Endothelial cell of umbilical vein (primary cell): ENCODE measurements around the gene KL. TPM values are rescaled to one million over a fixed set of nuclear protein-coding genes. Genes with fewer than 3 reads are reported as not detected.

ENCODE experiments used
- BruUV-seq: library from RNA; stranded (reverse); fragments of 400-500 nt; replicated peaks from 2 replicates; lab custom pipeline; 2021; lab: Mats Ljungman, UMichigan
- CTCF ChIA-PET: fragments of 300-600, 350-600 bp; sonication (Branson Sonifier 250); formaldehyde crosslinking; loops from one replicate; lab custom pipeline; 2021; ENCODE audit warnings: antibody characterized with exemption, inconsistent platforms; lab: Charles Lee
- POLR2A ChIA-PET: fragments of 300-600, 350-600 bp; sonication (Branson Sonifier 250); formaldehyde crosslinking; loops from one replicate; lab custom pipeline; 2021; ENCODE audit warnings: antibody characterized with exemption, inconsistent platforms; lab: Charles Lee
- DNase-seq: peaks from one replicate; pipeline ENCODE4 v3.0.0-alpha.2; 2011; ENCODE audit warnings: low read depth, low spot score
- FAIRE-seq: peaks from 2 replicates; lab custom pipeline; 2011; peaks lifted over from hg19 to GRCh38; lab: Jason Lieb, UNC
- H2AFZ ChIP-seq: 2 replicates; pipeline ENCODE4 v1.6.0; 2012; ENCODE audit warnings: low read depth, low read length, control low read depth, inconsistent platforms
- H3K27ac ChIP-seq: 2 replicates; pipeline ENCODE4 v1.5.1; 2011; ENCODE audit warnings: low read depth, mild to moderate bottlenecking, control low read depth, low read length, moderate library complexity; ENCODE audit not compliant: insufficient read depth
- H3K27me3 ChIP-seq, 2 experiments: 2 replicates each; pipeline versions ENCODE4 v1.6.0 to v1.6.1; 2011; ENCODE audit warnings: low read length in 2 of 2, mixed read lengths in 1 of 2; ENCODE audit not compliant: control insufficient read depth in 2 of 2, insufficient read depth in 2 of 2
- H3K36me3 ChIP-seq, 2 experiments: 2 replicates in 1 of 2; 3 replicates in 1 of 2; pipeline ENCODE4 v1.5.1; 2011; ENCODE audit warnings: low read length in 2 of 2, mild to moderate bottlenecking in 1 of 2, moderate library complexity in 1 of 2; ENCODE audit not compliant: control insufficient read depth in 2 of 2, insufficient read depth in 2 of 2; ENCODE audit errors: extremely low read depth in 1 of 2
- H3K4me1 ChIP-seq: 3 replicates; pipeline ENCODE4 v1.5.1; 2011; ENCODE audit warnings: mild to moderate bottlenecking, low read length; ENCODE audit not compliant: control insufficient read depth, insufficient read depth; ENCODE audit errors: extremely low read depth
- H3K4me2 ChIP-seq: 2 replicates; pipeline ENCODE4 v1.6.1; 2011; ENCODE audit warnings: low read length, control low read depth, mixed read lengths; ENCODE audit not compliant: insufficient read depth
- H3K4me3 ChIP-seq, 3 experiments: fragments of 200-600 bp in 1 of 3; sonication (generic), shearing (Covaris generic) in 1 of 3; replicated peaks in 1 of 3; 2 replicates each; pipeline ENCODE4 v1.5.1; 2011 to 2016; ENCODE audit warnings: control low read depth in 3 of 3, low read length in 3 of 3, mild to moderate bottlenecking in 2 of 3, inconsistent platforms in 1 of 3, low read depth in 1 of 3, moderate library complexity in 1 of 3; ENCODE audit not compliant: insufficient read depth in 1 of 3
- H3K79me2 ChIP-seq: 2 replicates; pipeline ENCODE4 v1.6.0; 2012; ENCODE audit warnings: low read length, inconsistent platforms; ENCODE audit not compliant: control insufficient read depth, insufficient read depth
- H3K9ac ChIP-seq: replicated peaks from 2 replicates; pipeline ENCODE3; 2011; ENCODE audit warnings: low read length, control low read depth; ENCODE audit not compliant: insufficient read depth; ENCODE audit errors: extremely low read depth
- H3K9me1 ChIP-seq: replicated peaks from 3 replicates; pipeline ENCODE4 v1.6.0; 2011; ENCODE audit warnings: mild to moderate bottlenecking, low read length; ENCODE audit not compliant: control insufficient read depth, insufficient read depth; ENCODE audit errors: extremely low read depth
- H3K9me3 ChIP-seq: replicated peaks from 2 replicates; pipeline ENCODE4 v1.5.1; 2012; ENCODE audit warnings: low read length, inconsistent platforms; ENCODE audit not compliant: control insufficient read depth, insufficient read depth
- H4K20me1 ChIP-seq: replicated peaks from 2 replicates; pipeline ENCODE3; 2011; ENCODE audit warnings: mild to moderate bottlenecking, low read length; ENCODE audit not compliant: control insufficient read depth, insufficient read depth; ENCODE audit errors: extremely low read depth
- CTCF ChIP-seq, 2 donors: IDR thresholded peaks; 1 replicate in 1 of 2; 2 replicates in 1 of 2; pipeline ENCODE4 v1.5.1; 2011; ENCODE audit warnings: low read length in 2 of 2, mild to moderate bottlenecking in 2 of 2, moderate library complexity in 2 of 2, control low read depth in 1 of 2, inconsistent platforms in 1 of 2, low read depth in 1 of 2; ENCODE audit not compliant: insufficient read depth in 1 of 2; ENCODE audit errors: extremely low read depth in 1 of 2
- EZH2 ChIP-seq: IDR thresholded peaks from 2 replicates; pipeline ENCODE4 v1.6.1; 2012; ENCODE audit warnings: borderline replicate concordance, low read depth, mild to moderate bottlenecking, moderate library complexity, low read length, inconsistent platforms; ENCODE audit not compliant: severe bottlenecking
- FOS ChIP-seq: IDR thresholded peaks from 2 replicates; pipeline ENCODE4 v1.6.1; 2011; ENCODE audit warnings: mild to moderate bottlenecking, low read length, moderate library complexity, borderline replicate concordance; ENCODE audit not compliant: insufficient read depth
- GATA2 ChIP-seq: IDR thresholded peaks from 2 replicates; pipeline ENCODE4 v1.7.0; 2011; ENCODE audit warnings: low read depth, mild to moderate bottlenecking, moderate library complexity, mixed read lengths, low read length; ENCODE audit not compliant: insufficient read length, insufficient read depth
- JUN ChIP-seq: IDR thresholded peaks from 2 replicates; pipeline ENCODE4 v1.6.1; 2011; ENCODE audit warnings: borderline replicate concordance, low read depth; ENCODE audit not compliant: insufficient read length, insufficient read depth
- MAX ChIP-seq: IDR thresholded peaks from 2 replicates; pipeline ENCODE4 v1.6.1; 2011; ENCODE audit not compliant: insufficient read depth, insufficient read length
- MYC ChIP-seq: IDR thresholded peaks from one replicate; pipeline ENCODE4 v1.6.1; 2011; ENCODE audit warnings: mild to moderate bottlenecking, low read depth, low read length
- POLR2A ChIP-seq: IDR thresholded peaks from 2 replicates; pipeline ENCODE4 v1.6.1; 2012; ENCODE audit warnings: low read depth, mild to moderate bottlenecking, control low read depth, low read length
- POLR2AphosphoS5 ChIP-seq: IDR thresholded peaks from 2 replicates; pipeline ENCODE4 v1.6.1; 2012; ENCODE audit warnings: low read depth, mild to moderate bottlenecking, control low read depth, low read length, moderate library complexity; ENCODE audit not compliant: insufficient read depth
- dilution Hi-C: fragments of 300-500 bp; cut with MboI; formaldehyde crosslinking; loops from one replicate; pipeline ENCODE4 v1.15.0; 2019; ENCODE audit warnings: low sequenced_read_pairs; ENCODE audit not compliant: extremely low pct_ligation_motif_present
- intact Hi-C: fragments of 100-400 bp; cut with micrococcal nuclease; formaldehyde crosslinking; loops from one replicate; pipeline ENCODE4 v1.10.0; 2022
- polyA plus RNA-seq, 4 experiments: library from polyadenylated mRNA; depleted of rRNA in 3 of 4; stranded (reverse) in 3 of 4; unstranded in 1 of 4; fragments of >200 nt; gene quantifications; 2 replicates each; pipeline versions ENCODE4 v1.2.1 to v1.2.3, GENCODE V29; 2011 to 2012; ENCODE audit warnings: missing spikeins in 1 of 4
- total RNA-seq: library from RNA; stranded (reverse); gene quantifications from 2 replicates; pipeline ENCODE4 v1.2.3, GENCODE V29; 2021

The KL gene
- total and polyA plus RNA-seq, 2 donors (not counting 3 experiments of a cell fraction or from before 2014, with no cell fraction given): 0.01 to 0.07 TPM

- no peak for TF ChIP-seq POLR2AphosphoS5
- no peak for TF ChIP-seq EZH2
- no peak for TF ChIP-seq CTCF (IDR thresholded peaks at IDR 0.05; ENCODE audit: extremely low read depth in 1 of 2, insufficient read depth in 1 of 2, low read depth in 1 of 2, low read length in 2 of 2)
- no peak for TF ChIP-seq POLR2A
- TF ChIP-seq FOS: no peak
- no peak for TF ChIP-seq MYC
- no peak for TF ChIP-seq GATA2
- no peak for TF ChIP-seq JUN
- TF ChIP-seq MAX: no peak
Measured at GRCh38 chr13:32989290-32989667, 26.9 kb upstream of the KL start.

More at GRCh38 chr13:32989290-32989667, 26.9 kb upstream of the KL start:
- no peaks in the 10 kb centered on the region for H3K9me3 ChIP-seq
- no peak overlapping the region for H2AFZ ChIP-seq
- no TSS peak for BruUV-seq
- H4K20me1 ChIP-seq: no peaks in the 10 kb centered on the region
- no peak overlapping the region for H3K27ac ChIP-seq
- no peaks in the 10 kb centered on the region for H3K4me1 ChIP-seq
- H3K4me3 ChIP-seq: no peak overlapping the region
- dilution Hi-C loops: no loop called here
- H3K79me2 ChIP-seq: no peaks in the 10 kb centered on the region
- H3K36me3 ChIP-seq: no peaks in the 10 kb centered on the region
- DNase-seq (no peak), FAIRE-seq (no peak)
- POLR2A ChIA-PET: no interaction called here
- H3K9ac ChIP-seq: no peak overlapping the region
- peaks cover 7 to 23% of the 10 kb centered on the region in 2 experiments for H3K27me3 ChIP-seq
- CTCF ChIA-PET: no interaction called here
- no peaks in the 10 kb centered on the region for H3K9me1 ChIP-seq
- intact Hi-C loops: no loop called here
- H3K4me2 ChIP-seq: no peak overlapping the region
